GM18868 (cell line): ENCODE data around the gene EFCAB8.
"Not testable (repeated sequence)": the region's sequence is repeated elsewhere in the genome, so short reads cannot be mapped to it uniquely, and the experiment has no call there.

Experiments
- ATAC-seq: cut with Tn5 transposase; IDR thresholded peaks from one replicate; pipeline ENCODE4 v1.9.1; 2021; ENCODE audit warnings: mild to moderate bottlenecking, moderate library complexity; ENCODE audit not compliant: unreplicated experiment

Gene EFCAB8

GRCh38 chr20:32943490-32944052, 84.8 kb downstream of the EFCAB8 start:
- ATAC-seq = no peak

- no peak for ATAC-seq
These were observed 87.0 kb downstream of the EFCAB8 start for GRCh38 chr20:32945710-32946221.

GRCh38 chr20:32946629-32947028, 87.9 kb downstream of the EFCAB8 start:
- no peak for ATAC-seq

- not testable (repeated sequence) for ATAC-seq
These were observed 91.8 kb downstream of the EFCAB8 start for GRCh38 chr20:32950539-32950938.

GRCh38 chr20:32957459-32957858, 98.7 kb downstream of the EFCAB8 start:
- ATAC-seq = no peak

- no peak for ATAC-seq
These were observed 99.9 kb downstream of the EFCAB8 start for GRCh38 chr20:32958574-32958973.

- ATAC-seq = no peak
These were observed 100.9 kb downstream of the EFCAB8 start for GRCh38 chr20:32959351-32960221.

GRCh38 chr20:32960222-32960518, 101.4 kb downstream of the EFCAB8 start:
- ATAC-seq = no peak

- no peak for ATAC-seq
These were observed 102.4 kb downstream of the EFCAB8 start for GRCh38 chr20:32960849-32961731.

GRCh38 chr20:32962053-32962452, 103.3 kb downstream of the EFCAB8 start:
- ATAC-seq = no peak

- not testable (repeated sequence) for ATAC-seq
These were observed 103.9 kb downstream of the EFCAB8 start for GRCh38 chr20:32962646-32963045.

GRCh38 chr20:32963176-32963575, 104.5 kb downstream of the EFCAB8 start:
- no peak for ATAC-seq

GRCh38 chr20:32964575-32964974, 105.9 kb downstream of the EFCAB8 start:
- ATAC-seq = no peak

- no peak for ATAC-seq
These were observed 106.4 kb downstream of the EFCAB8 start for GRCh38 chr20:32965115-32965514.

GRCh38 chr20:32965581-32966373, 107.1 kb downstream of the EFCAB8 start:
- no peak for ATAC-seq

GRCh38 chr20:32966382-32966781, 107.7 kb downstream of the EFCAB8 start:
- no peak for ATAC-seq

GRCh38 chr20:32966881-32967781, 108.4 kb downstream of the EFCAB8 start:
- ATAC-seq = peak; percentile 68

GRCh38 chr20:32967961-32968457, 109.3 kb downstream of the EFCAB8 start:
- no peak for ATAC-seq

GRCh38 chr20:32968478-32969241, 109.9 kb downstream of the EFCAB8 start:
- no peak for ATAC-seq
